OCI-LY7 (cell line): ENCODE results near the gene MYLK. TPM values are rescaled to one million over a fixed set of nuclear protein-coding genes. Genes with fewer than 3 reads are reported as not detected.

Experiments
- BruUV-seq: library from RNA; stranded (reverse); fragments of 400-500 nt; replicated peaks from 2 replicates; lab custom pipeline; 2021; lab: Mats Ljungman, UMichigan
- CTCF ChIA-PET: fragments of 300-600 bp; sonication (Branson Sonifier 250); formaldehyde crosslinking; loops from one replicate; lab custom pipeline; 2022; ENCODE audit warnings: antibody characterized with exemption; ENCODE audit not compliant: unreplicated experiment; lab: Charles Lee
- POLR2A ChIA-PET: fragments of 300-600 bp; sonication (Branson Sonifier 250); formaldehyde crosslinking; loops from one replicate; lab custom pipeline; 2022; ENCODE audit warnings: antibody characterized with exemption; lab: Charles Lee
- DNase-seq: peaks from one replicate; pipeline ENCODE4 v3.0.0-alpha.2; 2015; ENCODE audit warnings: low spot score
- H2AFZ ChIP-seq: fragments of 200-600 bp; sonication (generic), shearing (Covaris generic); 2 replicates; pipeline ENCODE4 v1.6.1; 2014; ENCODE audit warnings: mild to moderate bottlenecking, antibody characterized with exemption, low read length, moderate library complexity
- H3K27ac ChIP-seq: fragments of 200-600 bp; sonication (generic); 2 replicates; pipeline ENCODE4 v1.5.1; 2014; ENCODE audit warnings: mixed run types, low read depth, mild to moderate bottlenecking, moderate library complexity, low read length, inconsistent platforms; ENCODE audit not compliant: poor library complexity, severe bottlenecking
- H3K36me3 ChIP-seq: fragments of 200-600 bp; sonication (generic); 2 replicates; pipeline ENCODE4 v1.6.1; 2014; ENCODE audit warnings: mild to moderate bottlenecking, antibody characterized with exemption, low read length, moderate library complexity, mixed read lengths; ENCODE audit not compliant: insufficient read depth
- H3K4me1 ChIP-seq: fragments of 200-600 bp; sonication (generic); 2 replicates; pipeline ENCODE4 v1.5.1; 2014; ENCODE audit warnings: mild to moderate bottlenecking, low read length; ENCODE audit not compliant: insufficient read depth, poor library complexity, severe bottlenecking
- H3K4me2 ChIP-seq: fragments of 200-600 bp; sonication (generic); 2 replicates; pipeline ENCODE4 v1.6.1; 2014; ENCODE audit warnings: mild to moderate bottlenecking, low read length
- H3K4me3 ChIP-seq: fragments of 200-600 bp; sonication (generic); 2 replicates; pipeline ENCODE4 v1.5.1; 2014; ENCODE audit warnings: mild to moderate bottlenecking, low read depth, low read length; ENCODE audit not compliant: poor library complexity, severe bottlenecking
- H3K79me2 ChIP-seq: fragments of 200-600 bp; sonication (generic); 2 replicates; pipeline ENCODE4 v1.6.1; 2016; ENCODE audit warnings: low read depth, mild to moderate bottlenecking, low read length, moderate library complexity, mixed read lengths; ENCODE audit not compliant: insufficient read depth
- H3K9me2 ChIP-seq: fragments of 200-600 bp; sonication (generic); 2 replicates; pipeline ENCODE4 v1.6.1; 2016; ENCODE audit warnings: mild to moderate bottlenecking, low read length, mixed read lengths; ENCODE audit not compliant: insufficient read depth
- H3K9me3 ChIP-seq: fragments of 200-600 bp; sonication (generic); 2 replicates; pipeline ENCODE4 v1.6.1; 2014; ENCODE audit warnings: mild to moderate bottlenecking, mixed run types, low read length, mixed read lengths
- H4K20me1 ChIP-seq: fragments of 200-600 bp; sonication (generic); 2 replicates; pipeline ENCODE4 v1.6.1; 2014; ENCODE audit warnings: mild to moderate bottlenecking, antibody characterized with exemption, low read length, moderate library complexity, mixed read lengths; ENCODE audit not compliant: insufficient read depth
- CTCF ChIP-seq: fragments of 200-600 bp; sonication (generic); conservative IDR thresholded peaks from 2 replicates; pipeline ENCODE4 v1.5.1; 2014; ENCODE audit warnings: mild to moderate bottlenecking, antibody characterized with exemption, low read length, moderate library complexity, mixed read lengths
- EZH2phosphoT487 ChIP-seq: fragments of 200-600 bp; sonication (generic); IDR thresholded peaks from 2 replicates; pipeline ENCODE4 v1.6.1; 2018; ENCODE audit warnings: low read depth, borderline replicate concordance, mild to moderate bottlenecking, mixed run types, antibody characterized with exemption, low read length, moderate library complexity, mixed read lengths
- intact Hi-C: fragments of 100-400 bp; cut with micrococcal nuclease; formaldehyde crosslinking; loops from one replicate; pipeline ENCODE4 v1.10.0; 2022; ENCODE audit not compliant: unreplicated experiment
- total RNA-seq, 2 experiments: library from RNA; depleted of rRNA in 1 of 2; stranded (reverse); fragments of >200 nt in 1 of 2; shearing (Covaris generic) in 1 of 2; gene quantifications; 2 replicates each; pipeline ENCODE4 v1.2.3, GENCODE V29; 2014 to 2022

The MYLK gene
- total RNA-seq, 2 experiments from 2014 or later = not detected

- peak; percentile 81 for DNase-seq
- TF ChIP-seq CTCF (peak; percentile 88), EZH2phosphoT487 (no peak)
- intact Hi-C loops = loop anchor here (2.0 kb wide), 1 partner anchor 71 kb away; no protein-coding TSS in a partner anchor
- Histone ChIP-seq H3K4me2 (0 out of 2 replicates have a peak overlapping the region, but pooled peaks have one; percentile 37), H2AFZ (peak overlapping the region; percentile 66; the same call in 1 of the 2 replicates), H4K20me1 (no peaks in the 10 kb centered on the region), H3K9me3 (no peaks in the 10 kb centered on the region), H3K4me3 (peak overlapping the region; percentile 25), H3K79me2 (no peaks in the 10 kb centered on the region), H3K9me2 (no peaks in the 10 kb centered on the region), H3K36me3 (no peaks in the 10 kb centered on the region), H3K27ac (no peak overlapping the region), H3K4me1 (no peaks in the 10 kb centered on the region)
- POLR2A ChIA-PET = interaction anchor here (0.6 to 1.5 kb wide), 8 partner anchors 8 to 480 kb away, joined by 3 to 6 read pairs (median 4); no protein-coding TSS in a partner anchor
- BruUV-seq = no TSS peak
- CTCF ChIA-PET = interaction anchor here (0.5 to 2.2 kb wide), 3 partner anchors 18 to 81 kb away, joined by 3 to 10 read pairs (median 6); no protein-coding TSS in a partner anchor
These were observed 160.5 kb downstream of the MYLK start for GRCh38 chr3:123723522-123724168.

GRCh38 chr3:123723070-123723469 lies 161.1 kb downstream of the MYLK start:
- H3K9me2 ChIP-seq = no peaks in the 10 kb centered on the region
- H2AFZ ChIP-seq = peak overlapping the region; percentile 66; the same call in 1 of the 2 replicates
- POLR2A ChIA-PET = interaction anchor here (1.0 to 1.5 kb wide), 3 partner anchors 8 to 81 kb away, joined by 3 to 4 read pairs (median 3); no protein-coding TSS in a partner anchor
- intact Hi-C loops = loop anchor here (2.0 kb wide), 1 partner anchor 70 kb away; no protein-coding TSS in a partner anchor
- no TSS peak for BruUV-seq
- no peaks in the 10 kb centered on the region for H3K9me3 ChIP-seq
- H3K4me3 ChIP-seq = no peak overlapping the region
- no peak overlapping the region for H3K27ac ChIP-seq
- H3K4me1 ChIP-seq = no peaks in the 10 kb centered on the region
- H3K36me3 ChIP-seq = no peaks in the 10 kb centered on the region
- no peaks in the 10 kb centered on the region for H4K20me1 ChIP-seq
- no peaks in the 10 kb centered on the region for H3K79me2 ChIP-seq
- TF ChIP-seq EZH2phosphoT487 (no peak), CTCF (no peak)
- CTCF ChIA-PET = interaction anchor here (2.2 kb wide), 1 partner anchor 71 kb away, joined by 10 read pairs; no protein-coding TSS in a partner anchor
- no peak for DNase-seq
- H3K4me2 ChIP-seq = no peak overlapping the region
